Frontal cortex (tissue), 4 donors: ENCODE measurements around the gene AZGP1. TPM values are rescaled to one million over a fixed set of nuclear protein-coding genes. Genes with fewer than 3 reads are reported as not detected.
A peak's percentile ranks its signal among the peaks of the same experiment; 100 is the strongest.
"Not testable (repeated sequence)": the region's sequence is repeated elsewhere in the genome, so short reads cannot be mapped to it uniquely, and the experiment has no call there.

Source experiments
- DNase-seq, 2 donors: peaks; one replicate each; pipeline ENCODE4 v3.0.0; 2012; ENCODE audit warnings: low spot score in 2 of 2
- FAIRE-seq: peaks from 2 replicates; lab custom pipeline; 2012; peaks lifted over from hg19 to GRCh38; lab: Jason Lieb, UNC
- total RNA-seq: library from RNA; depleted of rRNA; stranded (reverse); fragments of >200 nt; gene quantifications from one replicate; pipeline ENCODE4 v1.2.3, GENCODE V29; 2014
- donor health status: control.
- donor health status: control.
- donor health status: control.

The AZGP1 gene
- total RNA-seq, 1 donor from 2014 or later = not detected

DNA sequence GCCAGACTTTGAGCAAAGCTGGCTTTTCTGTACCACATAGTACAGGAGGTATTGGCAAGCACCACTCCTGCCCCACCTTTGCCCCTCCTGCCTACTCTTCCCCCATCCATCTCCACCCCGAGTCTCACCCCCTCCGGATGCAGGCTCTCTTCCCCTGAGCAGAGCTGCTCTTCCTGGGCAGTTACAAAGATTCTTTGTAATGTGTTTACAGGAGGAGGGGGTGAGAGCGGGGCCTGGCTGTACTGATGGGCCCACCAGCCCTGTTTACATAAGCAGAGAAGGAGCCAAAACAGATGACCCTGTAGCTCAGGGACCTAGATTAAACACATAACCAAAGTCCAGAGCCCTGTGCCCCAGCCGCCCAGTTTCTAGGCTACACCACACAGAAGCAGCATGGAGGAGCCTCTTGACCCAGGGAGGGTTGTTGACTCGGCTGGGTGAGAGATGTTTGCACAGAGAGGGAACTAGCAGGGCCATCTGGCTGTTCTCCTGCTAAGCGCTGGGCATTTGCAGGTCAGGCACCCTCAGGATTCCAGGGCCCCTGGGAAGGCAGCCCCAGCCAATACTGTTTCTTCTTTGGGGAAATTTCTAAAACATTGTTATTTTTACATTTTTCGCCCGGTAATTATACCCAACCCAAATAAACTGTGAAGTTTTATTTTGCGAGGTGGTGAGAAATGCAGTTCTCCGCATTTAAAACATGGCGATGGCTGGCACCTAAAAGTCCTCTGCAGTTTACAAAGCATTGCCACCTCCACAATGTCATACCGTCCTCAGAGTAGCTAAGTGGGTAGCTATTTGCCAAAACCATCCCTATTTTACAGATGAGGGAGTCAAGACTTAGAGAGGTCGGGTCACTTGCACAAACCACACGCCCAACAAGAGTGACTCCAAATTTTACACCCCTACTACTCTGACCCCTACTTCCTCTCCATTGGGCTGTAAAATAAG lies 28.2 kb upstream of the AZGP1 start:
- DNase-seq (peak; percentile 27 to 51), FAIRE-seq (no peak)

DNA sequence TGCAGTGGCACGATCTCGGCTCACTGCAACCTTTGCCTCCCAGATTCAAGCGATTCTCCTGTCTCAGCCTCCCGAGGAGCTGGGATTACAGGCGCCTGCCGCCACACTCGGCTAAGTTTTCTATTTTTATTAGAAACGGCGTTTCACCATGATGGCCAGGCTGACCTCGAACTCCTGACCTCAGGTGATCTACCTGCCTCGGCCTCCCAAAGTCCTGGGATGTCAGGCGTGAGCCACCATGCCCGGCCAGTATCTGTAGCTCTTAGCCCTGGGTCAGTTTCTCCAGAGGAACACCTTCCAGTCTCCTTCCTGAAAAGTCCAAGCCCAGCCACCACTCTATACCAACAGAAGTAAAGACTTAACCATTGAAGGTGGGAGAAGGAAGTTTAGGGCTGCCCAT lies 24.4 kb upstream of the AZGP1 start:
- DNase-seq (no peak), FAIRE-seq (no peak)

DNA sequence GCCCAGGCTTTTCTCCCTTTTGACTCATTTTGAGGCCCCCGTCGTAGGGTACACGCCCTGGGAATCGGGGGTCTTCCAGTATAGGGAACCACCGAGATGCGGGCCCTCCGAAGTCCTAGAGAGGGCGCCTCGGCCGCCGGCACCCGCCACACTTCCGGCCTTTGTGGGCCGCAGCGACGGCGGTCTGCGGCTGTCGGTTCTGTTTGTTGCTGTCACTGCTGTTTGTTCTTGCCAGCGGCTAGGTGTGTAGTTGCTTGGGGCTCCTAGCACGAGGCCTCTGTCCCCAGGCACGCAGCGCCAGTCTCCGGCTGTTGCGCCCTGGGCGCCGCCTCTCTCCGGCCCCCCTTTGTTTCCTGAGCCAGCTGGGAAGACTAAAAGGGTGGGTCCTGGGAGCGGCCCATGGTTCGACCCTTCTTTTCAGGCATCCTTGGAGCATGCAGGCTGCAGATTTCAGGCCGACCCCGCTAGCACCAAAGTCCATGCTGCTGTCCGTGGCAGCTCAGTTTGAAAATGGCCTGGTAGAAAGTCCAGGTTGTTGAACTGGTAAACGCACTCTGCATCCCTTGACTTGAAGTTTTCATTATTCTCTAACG lies 21.8 kb upstream of the AZGP1 start:
- no peak for FAIRE-seq
- peak in 1 of 2 donors; percentile 50 for DNase-seq

DNA sequence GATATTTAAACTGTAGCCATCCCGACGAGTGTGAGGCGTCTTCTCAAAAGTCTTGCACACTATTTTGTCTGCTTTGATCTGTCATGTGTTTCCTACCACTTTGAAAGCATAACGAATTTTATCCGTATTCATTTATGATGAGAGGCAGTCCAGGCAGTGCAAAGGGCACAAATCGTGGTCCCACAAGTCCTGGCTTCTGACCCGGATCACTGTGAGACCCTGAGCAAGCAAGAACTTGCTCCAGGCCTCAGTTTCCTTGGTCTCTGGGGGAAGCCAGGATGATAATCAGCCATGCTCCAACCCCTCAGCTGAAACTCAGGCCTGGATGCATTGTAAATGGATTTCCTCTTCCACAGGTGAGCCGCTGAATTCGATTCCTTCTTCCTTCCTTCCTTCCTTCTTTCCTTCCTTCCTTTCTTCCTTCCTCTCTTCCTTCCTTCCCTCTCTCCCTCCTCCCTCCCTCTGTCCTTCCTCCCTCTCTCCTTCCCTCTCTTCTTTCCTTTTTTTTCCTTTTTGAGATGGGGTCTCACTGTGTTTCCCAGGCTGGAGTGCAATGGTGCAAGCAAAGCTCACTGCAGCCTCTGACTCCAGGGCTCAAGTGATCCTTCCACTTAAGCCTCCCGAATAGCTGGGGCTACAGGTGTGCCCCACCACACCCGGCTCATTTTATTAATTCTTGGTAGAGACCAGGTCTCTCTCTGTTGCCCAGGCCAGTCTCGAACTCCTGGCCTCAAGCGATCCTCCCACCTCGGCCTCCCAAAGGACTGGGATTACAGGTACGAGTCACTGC lies 21.1 kb upstream of the AZGP1 start:
- FAIRE-seq = no peak
- DNase-seq = no peak

DNA sequence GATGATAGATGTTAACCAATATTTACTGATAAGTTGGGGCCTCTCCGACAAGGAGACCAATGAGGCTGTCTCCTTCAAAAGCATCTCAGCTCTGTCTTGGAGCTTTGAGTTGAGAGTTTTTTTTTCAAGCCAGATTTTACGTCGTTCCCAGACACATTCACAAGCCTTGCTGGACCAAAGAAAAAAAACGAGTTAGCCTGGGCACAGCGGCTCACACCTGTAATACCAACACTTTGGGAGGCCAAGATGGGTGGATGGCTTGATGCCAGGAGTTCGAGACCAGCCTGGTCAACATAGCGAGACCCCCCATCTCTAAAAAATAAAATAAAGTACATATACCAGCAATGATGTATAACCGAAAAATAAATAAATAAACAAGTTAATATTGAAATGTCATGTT lies 19.0 kb upstream of the AZGP1 start:
- FAIRE-seq (no peak), DNase-seq (no peak)

DNA sequence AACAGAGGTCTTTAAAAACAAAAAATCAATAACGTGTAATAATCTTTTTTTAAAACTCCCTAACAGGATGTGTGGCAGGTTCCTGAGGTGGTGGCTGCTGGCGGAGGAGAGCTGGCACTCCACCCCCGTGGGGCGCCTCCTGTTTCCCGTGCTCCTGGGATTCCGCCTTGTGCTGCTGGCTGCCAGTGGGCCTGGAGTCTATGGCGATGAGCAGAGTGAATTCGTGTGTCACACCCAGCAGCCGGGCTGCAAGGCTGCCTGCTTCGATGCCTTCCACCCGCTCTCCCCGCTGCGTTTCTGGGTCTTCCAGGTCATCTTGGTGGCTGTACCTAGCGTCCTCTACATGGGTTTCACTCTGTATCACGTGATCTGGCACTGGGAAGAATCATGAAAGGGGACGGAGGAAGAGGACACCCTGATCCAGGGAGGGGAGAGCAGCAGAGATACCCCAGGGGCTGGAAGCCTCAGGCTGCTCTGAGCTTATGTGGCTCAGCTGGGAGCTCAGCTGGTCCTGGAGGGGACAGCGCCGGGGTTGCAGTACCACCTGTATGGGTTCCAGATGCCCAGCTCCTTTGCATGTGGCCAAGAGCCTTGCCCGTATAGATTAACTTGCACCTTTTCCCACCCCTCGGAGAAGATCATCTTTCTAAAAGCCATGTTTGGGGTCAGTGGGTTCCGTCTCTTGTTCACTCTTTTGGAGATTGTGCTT lies 16.7 kb upstream of the AZGP1 start:
- no peak for FAIRE-seq
- DNase-seq = no peak

DNA sequence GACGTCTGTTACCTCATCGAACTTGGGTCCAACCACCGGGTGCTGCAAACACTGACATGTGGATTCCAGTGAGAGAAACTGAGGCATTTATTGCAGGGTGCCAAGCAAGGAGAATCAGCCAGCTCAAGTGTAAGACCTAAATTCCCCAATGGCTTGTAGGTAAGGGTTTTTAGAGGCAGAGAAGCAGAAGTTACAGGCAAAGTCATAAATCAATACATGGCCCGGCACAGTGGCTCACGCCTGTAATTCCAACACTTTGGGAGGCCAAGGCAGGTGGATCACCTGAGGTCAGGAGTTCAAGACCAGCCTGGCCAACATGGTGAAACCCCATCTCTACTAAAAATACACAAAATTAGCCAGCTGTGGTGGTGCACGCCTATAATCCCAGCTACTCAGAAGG lies 15.7 kb upstream of the AZGP1 start:
- DNase-seq, FAIRE-seq: not testable (repeated sequence)

DNA sequence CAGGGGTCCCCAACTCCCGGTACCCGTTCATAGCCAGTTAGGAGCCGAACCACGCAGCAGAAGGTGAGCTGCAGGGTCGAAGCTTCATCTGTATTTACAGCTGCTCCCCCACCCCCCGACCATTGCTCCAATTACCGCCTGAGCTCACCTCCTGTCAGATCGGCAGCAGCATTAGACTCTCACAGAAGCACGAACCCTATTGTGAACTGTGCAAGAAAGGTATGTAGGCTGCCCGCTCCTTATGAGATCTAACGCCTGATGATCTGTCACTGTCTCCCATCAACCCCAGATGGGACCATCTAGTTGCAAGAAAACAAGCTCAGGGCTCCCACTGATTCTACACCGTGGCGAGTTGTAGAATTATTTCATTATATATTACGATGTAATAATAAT lies 14.6 kb upstream of the AZGP1 start:
- FAIRE-seq (no peak), DNase-seq (no peak)

DNA sequence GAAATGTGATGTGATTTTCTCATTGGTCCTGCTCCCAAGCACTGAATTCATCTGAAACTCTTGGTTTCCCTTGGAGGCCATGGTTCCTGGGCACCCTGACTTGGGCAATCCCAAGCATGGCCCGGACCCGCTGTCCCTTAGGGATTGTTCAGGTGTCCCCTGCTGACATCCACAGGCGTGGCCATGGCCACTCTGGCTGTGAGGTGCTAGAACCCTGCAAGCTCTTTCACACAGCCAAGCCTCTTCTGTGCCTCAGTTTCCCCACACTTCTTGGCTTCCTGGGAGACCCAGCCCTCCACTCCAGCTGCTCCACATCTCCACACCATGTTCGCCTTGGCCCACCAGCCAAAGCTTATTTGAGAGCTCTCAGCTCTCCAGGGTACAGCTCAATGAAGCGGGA lies 12.0 kb upstream of the AZGP1 start:
- FAIRE-seq = no peak
- DNase-seq = no peak

DNA sequence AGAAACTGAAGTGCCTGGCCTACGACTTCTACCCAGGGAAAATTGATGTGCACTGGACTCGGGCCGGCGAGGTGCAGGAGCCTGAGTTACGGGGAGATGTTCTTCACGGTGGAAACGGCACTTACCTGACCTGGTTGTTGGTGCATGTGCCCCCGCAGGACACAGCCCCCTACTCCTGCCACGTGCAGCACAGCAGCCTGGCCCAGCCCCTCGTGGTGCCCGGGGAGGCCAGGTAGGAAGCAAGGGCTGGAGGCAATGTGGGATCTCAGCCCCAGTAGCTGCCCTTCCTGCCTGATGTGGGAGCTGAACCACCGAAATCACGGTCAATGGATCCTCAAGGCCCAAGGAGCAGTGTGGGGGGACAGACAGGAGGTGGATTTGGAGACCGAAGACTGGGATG lies 11.5 kb upstream of the AZGP1 start:
- FAIRE-seq, DNase-seq: not testable (repeated sequence)

DNA sequence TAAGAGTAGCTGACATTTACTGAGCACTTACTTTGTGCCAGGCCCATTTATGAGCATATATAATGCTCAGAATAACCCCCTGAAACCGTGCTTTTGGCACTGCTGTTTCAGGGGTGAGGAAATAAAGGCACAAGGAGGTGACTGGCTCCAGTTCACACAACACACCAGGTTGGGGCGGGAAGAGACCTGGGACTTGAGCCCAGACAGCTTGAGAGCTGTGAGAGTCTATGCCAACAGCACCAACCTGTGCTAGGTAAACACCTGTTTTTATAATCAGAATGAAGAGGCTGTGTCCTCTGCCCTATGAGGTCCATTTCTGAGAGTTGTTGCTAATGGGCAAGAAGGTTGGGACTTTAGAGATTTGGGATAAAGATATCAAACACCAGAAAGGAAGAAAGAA lies 8.8 kb upstream of the AZGP1 start:
- DNase-seq = no peak
- no peak for FAIRE-seq

DNA sequence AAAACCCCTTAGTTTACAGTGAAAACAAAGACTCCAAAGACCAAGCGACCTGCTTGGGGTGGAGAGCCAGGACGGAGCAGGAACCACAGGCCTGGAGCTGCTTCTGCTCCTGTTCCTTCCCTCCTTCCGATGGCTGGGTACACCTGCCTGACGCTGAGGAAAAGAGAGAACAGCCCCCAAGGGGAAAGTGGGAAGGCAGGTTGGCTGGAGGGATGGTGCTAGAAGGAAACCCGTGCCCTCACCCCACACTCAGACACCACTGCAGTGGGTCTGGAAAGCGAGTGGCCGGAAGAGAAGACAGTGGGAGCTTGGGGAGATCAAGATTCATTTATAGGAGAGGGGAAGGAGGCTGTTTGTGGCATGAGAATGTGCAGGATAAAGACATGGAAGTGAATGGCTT lies 5.2 kb upstream of the AZGP1 start:
- not testable (repeated sequence) for FAIRE-seq

DNA sequence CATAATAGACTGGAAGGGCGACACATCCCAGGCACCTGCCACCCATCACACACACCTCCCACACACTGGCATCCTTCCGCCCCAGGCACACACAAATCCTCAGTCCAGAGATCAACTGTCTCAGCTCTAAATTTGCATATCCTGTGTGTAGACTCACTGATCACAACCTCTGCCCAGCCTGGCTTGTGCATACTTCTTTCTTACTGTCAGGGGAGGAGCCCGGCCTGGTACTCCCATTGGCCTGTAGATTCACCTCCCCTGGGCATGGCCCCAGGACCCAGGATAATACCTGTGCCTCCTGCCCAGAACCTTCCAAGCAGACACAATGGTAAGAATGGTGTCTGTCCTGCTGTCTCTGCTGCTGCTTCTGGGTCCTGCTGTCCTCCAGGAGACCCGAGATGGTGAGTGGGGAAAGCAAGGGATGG lies 4.6 kb upstream of the AZGP1 start:
- FAIRE-seq = not testable (repeated sequence)

More for the DNA sequence above, 5.2 kb upstream of the AZGP1 start:
- not testable (repeated sequence) for DNase-seq

DNA sequence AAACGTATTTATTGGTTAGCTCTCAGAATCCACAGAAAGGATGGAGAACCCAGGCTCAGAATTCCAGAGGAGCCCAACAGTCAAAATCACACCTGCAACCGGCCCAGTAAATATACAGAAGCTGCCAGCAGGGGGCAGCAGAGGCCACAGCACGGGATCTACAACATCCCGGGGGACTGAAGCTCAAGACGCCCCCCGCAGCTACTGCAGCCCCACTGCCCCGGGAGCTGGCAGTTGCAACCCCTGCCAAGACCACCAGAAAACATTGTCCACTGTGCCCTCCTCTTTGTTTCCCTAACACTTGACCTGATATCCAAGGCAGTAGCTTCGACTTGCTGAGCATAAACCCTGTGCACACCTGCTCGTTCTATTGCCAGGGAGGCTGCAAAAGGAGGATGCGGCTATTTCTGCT lies 4.0 kb upstream of the AZGP1 start:
- not testable (repeated sequence) for FAIRE-seq, DNase-seq

More for the DNA sequence above, 4.6 kb upstream of the AZGP1 start:
- DNase-seq = not testable (repeated sequence)

DNA sequence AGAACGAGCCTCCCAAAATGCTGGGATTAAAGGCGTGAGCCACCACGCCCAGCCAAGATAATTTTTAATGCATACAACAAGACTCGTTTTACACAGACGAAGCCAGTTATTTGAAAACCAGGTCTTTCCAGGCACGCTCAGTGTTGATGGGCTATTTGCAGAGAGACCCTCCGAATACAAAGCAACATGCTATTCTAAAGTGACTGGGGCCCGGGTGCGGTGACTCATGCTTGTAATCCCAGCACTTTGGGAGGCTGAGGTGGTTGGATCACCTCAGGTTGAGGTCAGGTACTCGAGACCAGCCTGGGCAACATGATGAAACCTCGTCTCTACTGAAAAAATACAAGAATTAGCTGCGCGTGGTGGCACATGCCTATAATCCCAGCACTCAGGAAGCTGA lies 795 bp upstream of the AZGP1 start:
- FAIRE-seq (no peak), DNase-seq (no peak)

DNA sequence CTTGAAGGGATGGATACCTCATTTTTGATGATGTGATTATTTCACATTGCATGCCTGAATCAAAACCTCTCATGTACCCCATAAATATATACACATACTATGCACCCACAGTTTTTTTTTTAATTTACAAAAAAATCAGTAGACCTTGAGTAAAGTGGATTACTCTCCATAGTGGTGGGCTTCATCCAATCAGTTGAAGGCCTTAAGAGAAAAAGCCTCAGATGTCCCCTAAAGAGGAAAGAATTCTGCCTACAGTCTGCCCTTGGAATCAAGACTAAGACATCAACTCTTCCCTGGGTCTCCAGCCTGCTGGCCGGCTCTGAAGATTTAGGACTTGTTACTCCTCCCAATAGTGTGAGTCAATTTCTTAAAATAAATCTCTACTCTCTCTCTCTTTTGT lies 1.1 kb downstream of the AZGP1 start:
- no peak for DNase-seq

DNA sequence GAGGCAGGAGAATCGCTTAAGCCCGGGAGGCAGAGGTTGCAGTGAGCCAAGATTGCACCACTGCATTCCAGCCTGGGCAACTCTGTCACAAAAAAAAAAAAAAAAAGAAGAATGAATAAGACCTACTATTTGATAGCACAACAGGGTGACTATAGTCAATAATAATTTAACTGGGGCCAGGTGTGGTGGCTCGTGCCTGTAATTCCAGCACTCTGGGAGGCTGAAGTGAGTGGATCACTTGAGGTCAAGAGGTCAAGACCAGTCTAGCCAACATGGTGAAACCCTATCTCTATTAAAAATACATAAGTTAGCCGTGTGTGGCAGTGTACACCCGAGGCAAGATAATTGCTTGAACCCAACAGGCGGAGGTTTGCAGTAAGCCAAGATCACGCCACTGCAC lies 2.0 kb downstream of the AZGP1 start:
- not testable (repeated sequence) for DNase-seq, FAIRE-seq

More for the DNA sequence above, 1.1 kb downstream of the AZGP1 start:
- FAIRE-seq = no peak

DNA sequence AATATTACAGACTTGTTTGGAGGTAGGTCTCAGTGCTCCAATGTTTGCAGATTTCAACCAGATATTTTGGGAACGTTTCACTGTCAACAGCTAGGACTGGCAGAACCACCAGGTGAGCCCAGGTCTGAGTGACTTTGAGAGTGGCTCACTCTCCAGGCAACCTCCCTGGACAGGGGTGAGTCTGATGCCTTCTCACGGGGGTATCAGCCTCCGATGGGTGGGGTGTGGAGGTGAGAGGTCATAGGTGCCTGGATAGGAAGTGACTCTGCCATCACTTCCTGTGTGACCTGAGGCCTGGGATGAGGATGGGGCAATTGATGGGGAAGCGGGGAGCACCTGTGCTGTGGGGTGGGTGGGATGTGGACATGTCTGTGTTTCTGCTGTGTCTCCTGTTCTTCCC lies 4.6 kb downstream of the AZGP1 start:
- no peak for FAIRE-seq
- no peak for DNase-seq

DNA sequence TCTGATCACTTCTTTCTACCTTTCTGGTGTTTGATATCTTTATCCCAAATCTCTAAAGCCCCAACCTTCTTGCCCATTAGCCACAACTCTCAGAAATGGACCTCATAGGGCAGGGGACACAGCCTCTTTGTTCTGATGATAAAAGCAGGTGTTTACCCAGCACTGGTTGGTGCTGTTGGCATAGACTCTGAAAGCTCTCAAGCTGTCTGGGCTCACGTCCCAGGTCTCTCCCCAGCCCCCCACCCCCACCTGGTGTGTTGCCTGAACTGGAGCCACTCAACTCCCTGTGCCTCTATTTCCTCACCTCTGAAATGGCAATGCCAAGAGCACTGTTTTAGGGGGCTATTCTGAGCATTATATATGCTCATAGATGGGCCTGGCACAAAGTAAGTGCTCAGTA lies 6.0 kb downstream of the AZGP1 start:
- DNase-seq, FAIRE-seq: not testable (repeated sequence)

DNA sequence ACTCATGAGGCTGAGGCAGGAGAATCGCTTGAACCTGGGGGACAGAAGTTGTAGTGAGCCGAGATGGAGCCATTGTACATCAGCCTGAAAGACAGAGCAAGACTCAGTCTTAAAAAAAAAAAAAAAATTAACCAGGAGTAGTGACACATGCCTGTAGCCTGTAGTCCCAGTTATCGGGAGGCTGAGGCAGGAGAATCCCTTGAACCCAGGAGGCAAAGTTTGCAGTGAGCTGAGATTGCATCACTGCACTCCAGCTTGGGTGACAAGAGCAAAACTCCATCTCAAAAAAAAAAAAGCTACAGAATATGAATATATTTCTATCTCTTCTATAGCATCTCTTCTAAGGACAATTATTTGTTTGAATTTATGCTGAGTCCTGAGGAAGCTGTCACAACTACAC lies 6.5 kb downstream of the AZGP1 start:
- no peak for DNase-seq
- no peak for FAIRE-seq
